ENCODE measurements around the gene FAM131C. TPM values are rescaled to one million over a fixed set of nuclear protein-coding genes. Genes with fewer than 3 reads are reported as not detected.

The FAM131C gene
- polyA plus RNA-seq, 1 donor (not counting 4 experiments of a cell fraction or from before 2014, with no cell fraction given): 0.31 TPM

DNA sequence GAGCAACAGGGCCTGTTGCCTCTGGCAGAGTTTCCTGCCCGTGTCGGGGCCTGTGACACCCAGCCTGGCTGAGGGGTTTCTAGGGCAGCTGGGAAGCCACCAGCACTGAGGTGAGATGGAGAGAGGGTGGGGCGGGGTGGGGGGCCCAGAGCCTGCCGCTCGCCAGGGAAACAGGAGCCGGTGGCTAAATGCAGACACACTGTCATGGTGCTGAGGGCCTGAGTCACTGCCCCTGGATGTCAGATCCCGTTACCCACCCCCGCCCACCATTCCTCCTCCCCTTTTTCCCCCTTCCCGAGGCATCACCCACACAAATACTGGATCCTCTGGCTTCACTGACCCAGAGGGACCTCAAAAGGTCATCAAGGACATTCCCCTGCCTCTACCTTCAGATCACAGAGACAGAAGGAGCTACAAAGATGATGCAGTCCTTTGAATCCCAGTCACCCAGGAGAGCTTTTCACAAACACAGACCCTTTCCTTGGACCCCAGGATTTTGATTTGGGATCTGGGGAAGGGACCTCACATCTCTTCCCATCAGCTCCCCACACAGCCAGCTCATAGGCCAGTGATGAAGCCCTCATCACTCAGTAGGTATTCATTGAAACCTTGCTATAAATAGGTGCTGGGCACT is 53.7 kb downstream of the FAM131C start:
- Histone ChIP-seq H2AFZ (ENCODE audit: control insufficient read depth, low read length) (no peak overlapping the region), H4K20me1 (ENCODE audit: control insufficient read depth, extremely low read depth, insufficient read depth, low read length) (peaks cover 5% of the 10 kb centered on the region), H3K79me2 (ENCODE audit: control insufficient read depth, insufficient read depth, low read length) (no peaks in the 10 kb centered on the region), H3K9me1 (ENCODE audit: control insufficient read depth, extremely low read depth, insufficient read depth, low read length) (no peaks in the 10 kb centered on the region), H3K27me3 (ENCODE audit: control insufficient read depth, extremely low read depth, insufficient read depth, low read length) (no peaks in the 10 kb centered on the region), H3K9me3 (ENCODE audit: control insufficient read depth, low read depth, low read length) (no peaks in the 10 kb centered on the region), H3K27ac (ENCODE audit: control insufficient read depth, insufficient read depth, low read length) (no peak overlapping the region), H3K4me2 (ENCODE audit: control insufficient read depth, extremely low read depth, insufficient read depth, low read depth, low read length) (no peak overlapping the region), H3K36me3 (ENCODE audit: control insufficient read depth in 2 of 2, extremely low read depth in 1 of 2, insufficient read depth in 2 of 2, low read length in 2 of 2) (no peaks in the 10 kb centered on the region), H3K4me1 (ENCODE audit: control insufficient read depth, extremely low read depth, insufficient read depth, low read length) (peaks cover 2% of the 10 kb centered on the region), H3K9ac (ENCODE audit: control insufficient read depth, extremely low read depth, insufficient read depth, low read length) (no peak overlapping the region), H3K4me3 (ENCODE audit: control insufficient read depth in 2 of 3, extremely low read depth in 1 of 3, insufficient read depth in 2 of 3, low read depth in 1 of 3, low read length in 3 of 3) (no peak overlapping the region)
- no peak for TF ChIP-seq EZH2 (IDR thresholded peaks at IDR 0.05; ENCODE audit: low read length)
- TF ChIP-seq, protein P1, sequence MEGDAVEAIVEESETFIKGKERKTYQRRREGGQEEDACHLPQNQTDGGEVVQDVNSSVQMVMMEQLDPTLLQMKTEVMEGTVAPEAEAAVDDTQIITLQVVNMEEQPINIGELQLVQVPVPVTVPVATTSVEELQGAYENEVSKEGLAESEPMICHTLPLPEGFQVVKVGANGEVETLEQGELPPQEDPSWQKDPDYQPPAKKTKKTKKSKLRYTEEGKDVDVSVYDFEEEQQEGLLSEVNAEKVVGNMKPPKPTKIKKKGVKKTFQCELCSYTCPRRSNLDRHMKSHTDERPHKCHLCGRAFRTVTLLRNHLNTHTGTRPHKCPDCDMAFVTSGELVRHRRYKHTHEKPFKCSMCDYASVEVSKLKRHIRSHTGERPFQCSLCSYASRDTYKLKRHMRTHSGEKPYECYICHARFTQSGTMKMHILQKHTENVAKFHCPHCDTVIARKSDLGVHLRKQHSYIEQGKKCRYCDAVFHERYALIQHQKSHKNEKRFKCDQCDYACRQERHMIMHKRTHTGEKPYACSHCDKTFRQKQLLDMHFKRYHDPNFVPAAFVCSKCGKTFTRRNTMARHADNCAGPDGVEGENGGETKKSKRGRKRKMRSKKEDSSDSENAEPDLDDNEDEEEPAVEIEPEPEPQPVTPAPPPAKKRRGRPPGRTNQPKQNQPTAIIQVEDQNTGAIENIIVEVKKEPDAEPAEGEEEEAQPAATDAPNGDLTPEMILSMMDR (optimal IDR thresholded peaks at IDR 0.05 in 1 of 3, IDR thresholded peaks at IDR 0.05 in 1 of 3, conservative IDR thresholded peaks at IDR 0.05 in 1 of 3; ENCODE audit: extremely low read depth in 1 of 3, insufficient read depth in 2 of 3, low read length in 3 of 3): no peak
- FAIRE-seq (no peak), DNase-seq (ENCODE audit: low read depth, low spot score) (no peak)
- dilution Hi-C loops (cut with MboI; ENCODE audit: extremely low pct_ligation_motif_present, low sequenced_read_pairs): no loop called here

DNA sequence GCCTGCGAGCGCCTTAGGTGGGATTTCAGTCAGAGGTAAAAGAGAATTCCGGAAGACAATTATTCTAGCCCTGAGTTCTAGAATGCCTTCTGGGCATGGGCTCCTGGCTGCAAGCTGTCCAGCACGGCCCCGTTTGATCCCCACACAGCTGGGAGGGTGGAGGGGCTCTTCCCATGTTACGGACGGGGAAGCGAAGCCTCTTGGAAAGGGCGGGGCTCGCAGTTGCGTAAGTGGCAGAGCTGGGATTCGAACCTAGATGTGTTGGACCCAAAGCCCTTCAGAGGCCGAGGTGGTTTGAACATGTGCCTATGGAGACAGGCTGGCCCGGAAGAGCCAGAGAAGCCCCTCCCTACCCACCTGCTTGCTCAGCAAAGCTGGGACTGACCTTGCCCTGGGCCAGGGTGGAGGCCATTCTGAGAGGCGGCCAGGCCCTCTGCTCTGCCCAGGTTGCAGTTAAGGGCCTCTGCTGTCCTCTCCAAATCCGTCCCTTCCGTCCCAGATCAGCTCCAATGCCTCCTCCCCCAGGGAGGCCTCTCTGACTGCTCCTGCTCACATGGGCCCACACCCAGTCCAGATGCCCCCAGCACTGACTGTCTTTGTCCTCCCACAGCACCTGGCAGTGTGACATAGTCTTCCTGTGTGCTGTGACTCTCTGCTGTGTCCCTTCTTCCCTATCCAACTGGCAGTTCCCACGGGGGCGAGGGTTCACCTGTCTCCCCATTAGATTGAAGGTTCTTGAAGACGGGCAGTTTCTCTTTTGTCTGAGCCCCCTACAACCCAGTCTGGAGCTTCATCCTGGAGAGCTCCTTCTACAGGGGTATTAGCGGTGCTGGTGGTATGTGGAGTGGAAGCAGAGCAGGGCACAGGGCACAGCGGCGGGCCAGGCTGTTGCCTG is 54.5 kb downstream of the FAM131C start:
- FAIRE-seq (no peak), DNase-seq (ENCODE audit: low read depth, low spot score) (no peak)
- H3K27me3 ChIP-seq (ENCODE audit: control insufficient read depth, extremely low read depth, insufficient read depth, low read length): no peaks in the 10 kb centered on the region
- TF ChIP-seq, protein P1 (optimal IDR thresholded peaks at IDR 0.05 in 1 of 3, IDR thresholded peaks at IDR 0.05 in 1 of 3, conservative IDR thresholded peaks at IDR 0.05 in 1 of 3; ENCODE audit: extremely low read depth in 1 of 3, insufficient read depth in 2 of 3, low read length in 3 of 3): no peak
- TF ChIP-seq EZH2 (IDR thresholded peaks at IDR 0.05; ENCODE audit: low read length): no peak
- no peaks in the 10 kb centered on the region for H3K79me2 ChIP-seq (ENCODE audit: control insufficient read depth, insufficient read depth, low read length)
- H3K36me3 ChIP-seq (ENCODE audit: control insufficient read depth in 2 of 2, extremely low read depth in 1 of 2, insufficient read depth in 2 of 2, low read length in 2 of 2): no peaks in the 10 kb centered on the region
- H3K4me3 ChIP-seq (ENCODE audit: control insufficient read depth in 2 of 3, extremely low read depth in 1 of 3, insufficient read depth in 2 of 3, low read depth in 1 of 3, low read length in 3 of 3): no peak overlapping the region
- no peaks in the 10 kb centered on the region for H3K9me3 ChIP-seq (ENCODE audit: control insufficient read depth, low read depth, low read length)
- no peak overlapping the region for H3K9ac ChIP-seq (ENCODE audit: control insufficient read depth, extremely low read depth, insufficient read depth, low read length)
- dilution Hi-C loops (cut with MboI; ENCODE audit: extremely low pct_ligation_motif_present, low sequenced_read_pairs): no loop called here
- H3K27ac ChIP-seq (ENCODE audit: control insufficient read depth, insufficient read depth, low read length): no peak overlapping the region
- peaks cover 2% of the 10 kb centered on the region for H3K4me1 ChIP-seq (ENCODE audit: control insufficient read depth, extremely low read depth, insufficient read depth, low read length)
- peaks cover 5% of the 10 kb centered on the region for H4K20me1 ChIP-seq (ENCODE audit: control insufficient read depth, extremely low read depth, insufficient read depth, low read length)
- no peak overlapping the region for H2AFZ ChIP-seq (ENCODE audit: control insufficient read depth, low read length)
- H3K9me1 ChIP-seq (ENCODE audit: control insufficient read depth, extremely low read depth, insufficient read depth, low read length): no peaks in the 10 kb centered on the region
- H3K4me2 ChIP-seq (ENCODE audit: control insufficient read depth, extremely low read depth, insufficient read depth, low read depth, low read length): no peak overlapping the region
